Keratinocyte (primary cell): ENCODE data around the gene LIG3. TPM values are rescaled to one million over a fixed set of nuclear protein-coding genes. Genes with fewer than 3 reads are reported as not detected.
"Not testable (repeated sequence)": the region's sequence is repeated elsewhere in the genome, so short reads cannot be mapped to it uniquely, and the experiment has no call there.

Experiments
- DNase-seq: peaks from one replicate; pipeline ENCODE4 v3.0.0-alpha.2; 2011; ENCODE audit warnings: low read depth, missing footprints, low spot score
- FAIRE-seq: peaks from 2 replicates; lab custom pipeline; 2011; peaks lifted over from hg19 to GRCh38; lab: Jason Lieb, UNC
- H2AFZ ChIP-seq: 2 replicates; pipeline ENCODE4 v1.6.0; 2012; ENCODE audit warnings: low read length, control low read depth, inconsistent platforms; ENCODE audit not compliant: control insufficient read depth
- H3K27ac ChIP-seq: 2 replicates; pipeline ENCODE4 v1.5.1; 2011; ENCODE audit warnings: low read length; ENCODE audit not compliant: control insufficient read depth, insufficient read depth
- H3K27me3 ChIP-seq: 3 replicates; pipeline ENCODE4 v1.6.0; 2011; ENCODE audit warnings: low read length; ENCODE audit not compliant: control insufficient read depth, insufficient read depth; ENCODE audit errors: extremely low read depth
- H3K36me3 ChIP-seq, 2 experiments: 2 replicates in 1 of 2; 3 replicates in 1 of 2; pipeline ENCODE4 v1.5.1; 2011; ENCODE audit warnings: low read length in 2 of 2, mild to moderate bottlenecking in 1 of 2; ENCODE audit not compliant: control insufficient read depth in 2 of 2, insufficient read depth in 2 of 2; ENCODE audit errors: extremely low read depth in 1 of 2
- H3K4me1 ChIP-seq: 3 replicates; pipeline ENCODE4 v1.5.1; 2011; ENCODE audit warnings: low read length; ENCODE audit not compliant: control insufficient read depth, insufficient read depth; ENCODE audit errors: extremely low read depth
- H3K4me2 ChIP-seq: 3 replicates; pipeline ENCODE4 v1.6.0; 2011; ENCODE audit warnings: low read depth, low read length; ENCODE audit not compliant: control insufficient read depth, insufficient read depth; ENCODE audit errors: extremely low read depth
- H3K4me3 ChIP-seq, 3 experiments: fragments of 200-600 bp in 1 of 3; sonication (generic) in 1 of 3; 2 replicates in 2 of 3; 3 replicates in 1 of 3; pipeline ENCODE4 v1.5.1; 2011 to 2016; ENCODE audit warnings: low read length in 3 of 3, mild to moderate bottlenecking in 3 of 3, control low read depth in 2 of 3, inconsistent platforms in 1 of 3, low read depth in 1 of 3, mixed read lengths in 1 of 3, mixed run types in 1 of 3, moderate library complexity in 1 of 3; ENCODE audit not compliant: control insufficient read depth in 2 of 3, insufficient read depth in 2 of 3; ENCODE audit errors: extremely low read depth in 1 of 3
- H3K79me2 ChIP-seq: 2 replicates; pipeline ENCODE4 v1.6.0; 2012; ENCODE audit warnings: low read length; ENCODE audit not compliant: control insufficient read depth, insufficient read depth
- H3K9ac ChIP-seq: 3 replicates; pipeline ENCODE4 v1.6.0; 2011; ENCODE audit warnings: low read length; ENCODE audit not compliant: control insufficient read depth, insufficient read depth; ENCODE audit errors: extremely low read depth
- H3K9me1 ChIP-seq: 3 replicates; pipeline ENCODE4 v1.6.0; 2011; ENCODE audit warnings: low read length; ENCODE audit not compliant: control insufficient read depth, insufficient read depth; ENCODE audit errors: extremely low read depth
- H3K9me3 ChIP-seq: 2 replicates; pipeline ENCODE4 v1.5.1; 2012; ENCODE audit warnings: low read depth, low read length; ENCODE audit not compliant: control insufficient read depth
- H4K20me1 ChIP-seq: 3 replicates; pipeline ENCODE4 v1.6.0; 2011; ENCODE audit warnings: low read length; ENCODE audit not compliant: control insufficient read depth, insufficient read depth; ENCODE audit errors: extremely low read depth
- CTCF ChIP-seq, 3 experiments: IDR thresholded peaks in 1 of 3; conservative IDR thresholded peaks in 1 of 3; optimal IDR thresholded peaks in 1 of 3; 2 replicates in 2 of 3; 3 replicates in 1 of 3; pipeline versions ENCODE3 to v1.5.1; 2011; ENCODE audit warnings: low read length in 3 of 3, mild to moderate bottlenecking in 3 of 3, moderate library complexity in 2 of 3, control low read depth in 1 of 3, inconsistent platforms in 1 of 3; ENCODE audit not compliant: insufficient read depth in 2 of 3; ENCODE audit errors: extremely low read depth in 1 of 3
- EZH2 ChIP-seq: IDR thresholded peaks from one replicate; pipeline ENCODE4 v1.6.1; 2012; ENCODE audit warnings: inconsistent platforms, mild to moderate bottlenecking, low read length, moderate library complexity
- dilution Hi-C: fragments of 300-500 bp; cut with MboI; formaldehyde crosslinking; loops from one replicate; pipeline ENCODE4 v1.7.0; 2020; ENCODE audit warnings: low sequenced_read_pairs; ENCODE audit not compliant: extremely low pct_ligation_motif_present
- polyA plus RNA-seq, 5 experiments: library from polyadenylated mRNA; depleted of rRNA in 3 of 5; stranded (reverse) in 3 of 5; stranded (forward) in 1 of 5; unstranded in 1 of 5; fragments of >200 nt; gene quantifications; 1 replicate in 1 of 5; 2 replicates in 3 of 5; 3 replicates in 1 of 5; pipeline versions ENCODE4 v1.2.1 to v1.2.3, GENCODE V29; 2011 to 2012; ENCODE audit warnings: missing spikeins in 2 of 5, low read depth in 1 of 5, low replicate concordance in 1 of 5

Gene LIG3
- polyA plus RNA-seq, 1 donor (not counting 4 experiments of a cell fraction or from before 2014, with no cell fraction given), result 29.3 TPM

GRCh38 chr17:34999456-34999855 lies 19.1 kb downstream of the LIG3 start:
- H4K20me1 ChIP-seq, result no peaks in the 10 kb centered on the region
- no peak overlapping the region for H3K27ac ChIP-seq
- H2AFZ ChIP-seq, result no peak overlapping the region
- peaks cover 33 to 34% of the 10 kb centered on the region in 2 experiments for H3K36me3 ChIP-seq
- dilution Hi-C loops, result no loop called here
- no peaks in the 10 kb centered on the region for H3K9me3 ChIP-seq
- no peak overlapping the region for H3K4me3 ChIP-seq
- no peak for DNase-seq
- no peaks in the 10 kb centered on the region for H3K9me1 ChIP-seq
- H3K4me2 ChIP-seq, result no peak overlapping the region
- no peak overlapping the region for H3K9ac ChIP-seq
- FAIRE-seq, result no peak
- TF ChIP-seq EZH2, result no peak
- TF ChIP-seq CTCF (optimal IDR thresholded peaks at IDR 0.05 in 1 of 3, IDR thresholded peaks at IDR 0.05 in 1 of 3, conservative IDR thresholded peaks at IDR 0.05 in 1 of 3; ENCODE audit: extremely low read depth in 1 of 3, insufficient read depth in 2 of 3, low read length in 3 of 3), result no peak
- no peaks in the 10 kb centered on the region for H3K27me3 ChIP-seq
- no peaks in the 10 kb centered on the region for H3K4me1 ChIP-seq
- H3K79me2 ChIP-seq, result no peaks in the 10 kb centered on the region

- H3K27ac ChIP-seq, H3K27me3 ChIP-seq, H4K20me1 ChIP-seq, FAIRE-seq, DNase-seq, H3K9ac ChIP-seq, H3K9me1 ChIP-seq, H3K4me1 ChIP-seq, H3K4me3 ChIP-seq, H3K9me3 ChIP-seq, H3K4me2 ChIP-seq, H3K79me2 ChIP-seq, dilution Hi-C loops, H2AFZ ChIP-seq: not testable (repeated sequence)
- H3K36me3 ChIP-seq, result peaks cover 28 to 30% of the 10 kb centered on the region in 2 experiments
These were observed 20.7 kb downstream of the LIG3 start for GRCh38 chr17:35000965-35001364.

- Histone ChIP-seq H3K4me1 (no peaks in the 10 kb centered on the region), H3K36me3 (peaks cover 24% of the 10 kb centered on the region in 2 experiments), H3K27ac (no peak overlapping the region), H3K4me2 (no peak overlapping the region), H3K4me3 (no peak overlapping the region), H3K27me3 (no peaks in the 10 kb centered on the region), H3K9me1 (no peaks in the 10 kb centered on the region), H2AFZ (no peak overlapping the region), H3K79me2 (no peaks in the 10 kb centered on the region), H4K20me1 (no peaks in the 10 kb centered on the region), H3K9me3 (no peaks in the 10 kb centered on the region), H3K9ac (no peak overlapping the region)
- FAIRE-seq (no peak), DNase-seq (no peak)
- dilution Hi-C loops, result no loop called here
- TF ChIP-seq EZH2, result no peak
These were observed 21.2 kb downstream of the LIG3 start for GRCh38 chr17:35001549-35001948.
